ENCODE measurements around the gene MTX2.

GRCh38 chr2:176284461-176285049 lies 15.3 kb downstream of the MTX2 start:
- TF ChIP-seq JUNB (IDR thresholded peaks at IDR 0.05): no peak
- no peak for TF ChIP-seq E2F4 (IDR thresholded peaks at IDR 0.05; ENCODE audit: low read depth, low read length)
- TF ChIP-seq FOXK2 (IDR thresholded peaks at IDR 0.05): no peak
- no peak for TF ChIP-seq CTCF (IDR thresholded peaks at IDR 0.05 in 2 of 3, conservative IDR thresholded peaks at IDR 0.05 in 1 of 3; ENCODE audit: control insufficient read depth in 2 of 3, extremely low read depth in 1 of 3, insufficient read depth in 1 of 3, low read depth in 3 of 3, low read length in 3 of 3)
- TF ChIP-seq RUNX3 (IDR thresholded peaks at IDR 0.05; ENCODE audit: low read length): no peak
- TF ChIP-seq BCL3 (IDR thresholded peaks at IDR 0.05; ENCODE audit: borderline replicate concordance, insufficient read depth, low read depth, low read length, poor library complexity, severe bottlenecking): no peak
- no peak for TF ChIP-seq CREB1 (IDR thresholded peaks at IDR 0.05; ENCODE audit: low read depth)
- TF ChIP-seq POLR2A (IDR thresholded peaks at IDR 0.05; ENCODE audit: low read depth, low read length): no peak
- no peak for TF ChIP-seq SRF (IDR thresholded peaks at IDR 0.05; ENCODE audit: low read depth in 2 of 2, low read length in 2 of 2)
- no peak for TF ChIP-seq EZH2 (IDR thresholded peaks at IDR 0.05; ENCODE audit: borderline replicate concordance, control insufficient read depth, low read depth, low read length)
- no peak for TF ChIP-seq ZZZ3 (IDR thresholded peaks at IDR 0.05; ENCODE audit: control insufficient read depth, insufficient read length, low read depth)
- no peak for TF ChIP-seq NFYB (IDR thresholded peaks at IDR 0.05; ENCODE audit: insufficient read depth, low read depth, low read length)
- TF ChIP-seq RELA (IDR thresholded peaks at IDR 0.05; ENCODE audit: borderline replicate concordance, partially characterized antibody): no peak
- no peak for TF ChIP-seq ZBTB33 (IDR thresholded peaks at IDR 0.05)
